GM12878 (cell line): ENCODE results near the gene NPSR1.

Source experiments
- ASH2L ChIP-seq: fragments of 300-600, 200-600 bp; sonication (generic); IDR thresholded peaks from 2 replicates; pipeline ENCODE4 v1.6.1; 2017; ENCODE audit warnings: low read depth, mild to moderate bottlenecking, borderline replicate concordance
- EZH2 ChIP-seq: IDR thresholded peaks from 2 replicates; pipeline ENCODE4 v1.6.1; 2012; ENCODE audit warnings: low read depth, mild to moderate bottlenecking, control low read depth, inconsistent platforms, low read length, borderline replicate concordance; ENCODE audit not compliant: control insufficient read depth
- NR2C2 ChIP-seq: IDR thresholded peaks from 2 replicates; pipeline ENCODE4 v1.6.1; 2011; ENCODE audit warnings: borderline replicate concordance, low read depth; ENCODE audit not compliant: control insufficient read depth, insufficient read length
- POLR2A ChIP-seq: IDR thresholded peaks from 2 replicates; pipeline ENCODE4 v1.6.1; 2011; ENCODE audit warnings: low read depth, mild to moderate bottlenecking, low read length
- SRF ChIP-seq, 2 experiments: IDR thresholded peaks; 2 replicates each; pipeline ENCODE4 v1.6.1; 2011; ENCODE audit warnings: low read depth in 2 of 2, low read length in 2 of 2, mild to moderate bottlenecking in 1 of 2, moderate library complexity in 1 of 2
- TF ChIP-seq, protein P1 (sequence below): IDR thresholded peaks from 2 replicates; pipeline ENCODE4 v1.6.1; 2011; ENCODE audit warnings: low read depth, low read length, improper control_type of control experiment, borderline replicate concordance
- TF ChIP-seq, protein P2 (sequence below): fragments of 150-350 bp; IDR thresholded peaks from 2 replicates; pipeline ENCODE4 v1.6.1; 2016; ENCODE audit warnings: low read depth, low read length
- TF ChIP-seq, protein P3 (sequence below): IDR thresholded peaks from 2 replicates; pipeline ENCODE4 v1.6.1; 2012; ENCODE audit warnings: mild to moderate bottlenecking, low read depth, low read length
- TF ChIP-seq, protein P4 (sequence below), 3 experiments: IDR thresholded peaks in 2 of 3; conservative IDR thresholded peaks in 1 of 3; 2 replicates each; pipeline ENCODE4 v1.5.1; 2011; ENCODE audit warnings: low read depth in 3 of 3, low read length in 3 of 3, mild to moderate bottlenecking in 3 of 3, control low read depth in 2 of 3, moderate library complexity in 2 of 3, inconsistent platforms in 1 of 3, mixed read lengths in 1 of 3; ENCODE audit not compliant: control insufficient read depth in 2 of 3, insufficient read depth in 1 of 3; ENCODE audit errors: extremely low read depth in 1 of 3

DNA sequence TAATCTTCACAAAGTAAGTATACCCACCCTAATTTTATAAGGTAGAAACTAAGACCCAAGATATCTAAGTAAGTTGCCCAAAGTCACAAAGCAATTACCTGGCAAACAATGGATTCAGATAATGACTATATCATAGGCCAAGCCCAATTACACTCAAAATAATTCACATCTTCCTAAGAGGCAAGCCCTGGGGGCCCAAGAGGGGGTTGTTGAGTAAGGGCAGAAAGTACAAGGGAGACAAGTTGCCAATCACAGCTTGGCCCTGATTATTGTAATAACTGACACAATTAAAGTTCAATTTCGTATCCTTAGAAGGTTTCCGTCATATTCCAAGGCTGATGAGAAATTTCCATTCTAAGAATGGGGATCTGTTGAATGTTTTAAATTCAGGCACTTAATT is 91.4 kb downstream of the NPSR1 start:
- TF ChIP-seq POLR2A (no peak), SRF (IDR thresholded peaks at IDR 0.05; ENCODE audit: low read depth in 2 of 2, low read length in 2 of 2) (no peak), ASH2L (no peak), NR2C2 (no peak), EZH2 (no peak)
- TF ChIP-seq, protein P1, sequence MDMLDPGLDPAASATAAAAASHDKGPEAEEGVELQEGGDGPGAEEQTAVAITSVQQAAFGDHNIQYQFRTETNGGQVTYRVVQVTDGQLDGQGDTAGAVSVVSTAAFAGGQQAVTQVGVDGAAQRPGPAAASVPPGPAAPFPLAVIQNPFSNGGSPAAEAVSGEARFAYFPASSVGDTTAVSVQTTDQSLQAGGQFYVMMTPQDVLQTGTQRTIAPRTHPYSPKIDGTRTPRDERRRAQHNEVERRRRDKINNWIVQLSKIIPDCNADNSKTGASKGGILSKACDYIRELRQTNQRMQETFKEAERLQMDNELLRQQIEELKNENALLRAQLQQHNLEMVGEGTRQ: no peak
- TF ChIP-seq, protein P2, sequence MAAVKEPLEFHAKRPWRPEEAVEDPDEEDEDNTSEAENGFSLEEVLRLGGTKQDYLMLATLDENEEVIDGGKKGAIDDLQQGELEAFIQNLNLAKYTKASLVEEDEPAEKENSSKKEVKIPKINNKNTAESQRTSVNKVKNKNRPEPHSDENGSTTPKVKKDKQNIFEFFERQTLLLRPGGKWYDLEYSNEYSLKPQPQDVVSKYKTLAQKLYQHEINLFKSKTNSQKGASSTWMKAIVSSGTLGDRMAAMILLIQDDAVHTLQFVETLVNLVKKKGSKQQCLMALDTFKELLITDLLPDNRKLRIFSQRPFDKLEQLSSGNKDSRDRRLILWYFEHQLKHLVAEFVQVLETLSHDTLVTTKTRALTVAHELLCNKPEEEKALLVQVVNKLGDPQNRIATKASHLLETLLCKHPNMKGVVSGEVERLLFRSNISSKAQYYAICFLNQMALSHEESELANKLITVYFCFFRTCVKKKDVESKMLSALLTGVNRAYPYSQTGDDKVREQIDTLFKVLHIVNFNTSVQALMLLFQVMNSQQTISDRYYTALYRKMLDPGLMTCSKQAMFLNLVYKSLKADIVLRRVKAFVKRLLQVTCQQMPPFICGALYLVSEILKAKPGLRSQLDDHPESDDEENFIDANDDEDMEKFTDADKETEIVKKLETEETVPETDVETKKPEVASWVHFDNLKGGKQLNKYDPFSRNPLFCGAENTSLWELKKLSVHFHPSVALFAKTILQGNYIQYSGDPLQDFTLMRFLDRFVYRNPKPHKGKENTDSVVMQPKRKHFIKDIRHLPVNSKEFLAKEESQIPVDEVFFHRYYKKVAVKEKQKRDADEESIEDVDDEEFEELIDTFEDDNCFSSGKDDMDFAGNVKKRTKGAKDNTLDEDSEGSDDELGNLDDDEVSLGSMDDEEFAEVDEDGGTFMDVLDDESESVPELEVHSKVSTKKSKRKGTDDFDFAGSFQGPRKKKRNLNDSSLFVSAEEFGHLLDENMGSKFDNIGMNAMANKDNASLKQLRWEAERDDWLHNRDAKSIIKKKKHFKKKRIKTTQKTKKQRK: no peak
- TF ChIP-seq, protein P3, sequence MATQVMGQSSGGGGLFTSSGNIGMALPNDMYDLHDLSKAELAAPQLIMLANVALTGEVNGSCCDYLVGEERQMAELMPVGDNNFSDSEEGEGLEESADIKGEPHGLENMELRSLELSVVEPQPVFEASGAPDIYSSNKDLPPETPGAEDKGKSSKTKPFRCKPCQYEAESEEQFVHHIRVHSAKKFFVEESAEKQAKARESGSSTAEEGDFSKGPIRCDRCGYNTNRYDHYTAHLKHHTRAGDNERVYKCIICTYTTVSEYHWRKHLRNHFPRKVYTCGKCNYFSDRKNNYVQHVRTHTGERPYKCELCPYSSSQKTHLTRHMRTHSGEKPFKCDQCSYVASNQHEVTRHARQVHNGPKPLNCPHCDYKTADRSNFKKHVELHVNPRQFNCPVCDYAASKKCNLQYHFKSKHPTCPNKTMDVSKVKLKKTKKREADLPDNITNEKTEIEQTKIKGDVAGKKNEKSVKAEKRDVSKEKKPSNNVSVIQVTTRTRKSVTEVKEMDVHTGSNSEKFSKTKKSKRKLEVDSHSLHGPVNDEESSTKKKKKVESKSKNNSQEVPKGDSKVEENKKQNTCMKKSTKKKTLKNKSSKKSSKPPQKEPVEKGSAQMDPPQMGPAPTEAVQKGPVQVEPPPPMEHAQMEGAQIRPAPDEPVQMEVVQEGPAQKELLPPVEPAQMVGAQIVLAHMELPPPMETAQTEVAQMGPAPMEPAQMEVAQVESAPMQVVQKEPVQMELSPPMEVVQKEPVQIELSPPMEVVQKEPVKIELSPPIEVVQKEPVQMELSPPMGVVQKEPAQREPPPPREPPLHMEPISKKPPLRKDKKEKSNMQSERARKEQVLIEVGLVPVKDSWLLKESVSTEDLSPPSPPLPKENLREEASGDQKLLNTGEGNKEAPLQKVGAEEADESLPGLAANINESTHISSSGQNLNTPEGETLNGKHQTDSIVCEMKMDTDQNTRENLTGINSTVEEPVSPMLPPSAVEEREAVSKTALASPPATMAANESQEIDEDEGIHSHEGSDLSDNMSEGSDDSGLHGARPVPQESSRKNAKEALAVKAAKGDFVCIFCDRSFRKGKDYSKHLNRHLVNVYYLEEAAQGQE: no peak
- TF ChIP-seq, protein P4, sequence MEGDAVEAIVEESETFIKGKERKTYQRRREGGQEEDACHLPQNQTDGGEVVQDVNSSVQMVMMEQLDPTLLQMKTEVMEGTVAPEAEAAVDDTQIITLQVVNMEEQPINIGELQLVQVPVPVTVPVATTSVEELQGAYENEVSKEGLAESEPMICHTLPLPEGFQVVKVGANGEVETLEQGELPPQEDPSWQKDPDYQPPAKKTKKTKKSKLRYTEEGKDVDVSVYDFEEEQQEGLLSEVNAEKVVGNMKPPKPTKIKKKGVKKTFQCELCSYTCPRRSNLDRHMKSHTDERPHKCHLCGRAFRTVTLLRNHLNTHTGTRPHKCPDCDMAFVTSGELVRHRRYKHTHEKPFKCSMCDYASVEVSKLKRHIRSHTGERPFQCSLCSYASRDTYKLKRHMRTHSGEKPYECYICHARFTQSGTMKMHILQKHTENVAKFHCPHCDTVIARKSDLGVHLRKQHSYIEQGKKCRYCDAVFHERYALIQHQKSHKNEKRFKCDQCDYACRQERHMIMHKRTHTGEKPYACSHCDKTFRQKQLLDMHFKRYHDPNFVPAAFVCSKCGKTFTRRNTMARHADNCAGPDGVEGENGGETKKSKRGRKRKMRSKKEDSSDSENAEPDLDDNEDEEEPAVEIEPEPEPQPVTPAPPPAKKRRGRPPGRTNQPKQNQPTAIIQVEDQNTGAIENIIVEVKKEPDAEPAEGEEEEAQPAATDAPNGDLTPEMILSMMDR (IDR thresholded peaks at IDR 0.05 in 2 of 3, conservative IDR thresholded peaks at IDR 0.05 in 1 of 3; ENCODE audit: control insufficient read depth in 2 of 3, extremely low read depth in 1 of 3, insufficient read depth in 1 of 3, low read depth in 3 of 3, low read length in 3 of 3): no peak
